Measurements from ENCODE around the gene BDKRB2.

GRCh38 chr14:96194262-96194656, 10.4 kb upstream of the BDKRB2 start:
- TF ChIP-seq POLR2A (IDR thresholded peaks at IDR 0.05; ENCODE audit: low read length), result no peak
- no peak for TF ChIP-seq GATA1 (IDR thresholded peaks at IDR 0.05; ENCODE audit: low read depth, low read length)
